Endothelial cell of umbilical vein (primary cell): Measurements from ENCODE around the gene KAZN. TPM values are rescaled to one million over a fixed set of nuclear protein-coding genes. Genes with fewer than 3 reads are reported as not detected.

ENCODE experiments used
- BruUV-seq: library from RNA; stranded (reverse); fragments of 400-500 nt; replicated peaks from 2 replicates; lab custom pipeline; 2021; lab: Mats Ljungman, UMichigan
- CTCF ChIA-PET: fragments of 300-600, 350-600 bp; sonication (Branson Sonifier 250); formaldehyde crosslinking; loops from one replicate; lab custom pipeline; 2021; ENCODE audit warnings: antibody characterized with exemption, inconsistent platforms; lab: Charles Lee
- POLR2A ChIA-PET: fragments of 300-600, 350-600 bp; sonication (Branson Sonifier 250); formaldehyde crosslinking; loops from one replicate; lab custom pipeline; 2021; ENCODE audit warnings: antibody characterized with exemption, inconsistent platforms; lab: Charles Lee
- DNase-seq: peaks from one replicate; pipeline ENCODE4 v3.0.0-alpha.2; 2011; ENCODE audit warnings: low read depth, low spot score
- FAIRE-seq: peaks from 2 replicates; lab custom pipeline; 2011; peaks lifted over from hg19 to GRCh38; lab: Jason Lieb, UNC
- H2AFZ ChIP-seq: 2 replicates; pipeline ENCODE4 v1.6.0; 2012; ENCODE audit warnings: low read depth, low read length, control low read depth, inconsistent platforms
- H3K27ac ChIP-seq: 2 replicates; pipeline ENCODE4 v1.5.1; 2011; ENCODE audit warnings: low read depth, mild to moderate bottlenecking, control low read depth, low read length, moderate library complexity; ENCODE audit not compliant: insufficient read depth
- H3K27me3 ChIP-seq, 2 experiments: 2 replicates each; pipeline versions ENCODE4 v1.6.0 to v1.6.1; 2011; ENCODE audit warnings: low read length in 2 of 2, mixed read lengths in 1 of 2; ENCODE audit not compliant: control insufficient read depth in 2 of 2, insufficient read depth in 2 of 2
- H3K36me3 ChIP-seq, 2 experiments: 2 replicates in 1 of 2; 3 replicates in 1 of 2; pipeline ENCODE4 v1.5.1; 2011; ENCODE audit warnings: low read length in 2 of 2, mild to moderate bottlenecking in 1 of 2, moderate library complexity in 1 of 2; ENCODE audit not compliant: control insufficient read depth in 2 of 2, insufficient read depth in 2 of 2; ENCODE audit errors: extremely low read depth in 1 of 2
- H3K4me1 ChIP-seq: 3 replicates; pipeline ENCODE4 v1.5.1; 2011; ENCODE audit warnings: mild to moderate bottlenecking, low read length; ENCODE audit not compliant: control insufficient read depth, insufficient read depth; ENCODE audit errors: extremely low read depth
- H3K4me2 ChIP-seq: 2 replicates; pipeline ENCODE4 v1.6.1; 2011; ENCODE audit warnings: low read length, control low read depth, mixed read lengths; ENCODE audit not compliant: insufficient read depth
- H3K4me3 ChIP-seq, 3 experiments: fragments of 200-600 bp in 1 of 3; sonication (generic), shearing (Covaris generic) in 1 of 3; replicated peaks in 1 of 3; 2 replicates each; pipeline ENCODE4 v1.5.1; 2011 to 2016; ENCODE audit warnings: control low read depth in 3 of 3, low read length in 3 of 3, mild to moderate bottlenecking in 2 of 3, inconsistent platforms in 1 of 3, low read depth in 1 of 3, moderate library complexity in 1 of 3; ENCODE audit not compliant: insufficient read depth in 1 of 3
- H3K79me2 ChIP-seq: 2 replicates; pipeline ENCODE4 v1.6.0; 2012; ENCODE audit warnings: low read length, inconsistent platforms; ENCODE audit not compliant: control insufficient read depth, insufficient read depth
- H3K9ac ChIP-seq: replicated peaks from 2 replicates; pipeline ENCODE3; 2011; ENCODE audit warnings: low read length, control low read depth; ENCODE audit not compliant: insufficient read depth; ENCODE audit errors: extremely low read depth
- H3K9me1 ChIP-seq: replicated peaks from 3 replicates; pipeline ENCODE4 v1.6.0; 2011; ENCODE audit warnings: mild to moderate bottlenecking, low read length; ENCODE audit not compliant: control insufficient read depth, insufficient read depth; ENCODE audit errors: extremely low read depth
- H3K9me3 ChIP-seq: replicated peaks from 2 replicates; pipeline ENCODE4 v1.5.1; 2012; ENCODE audit warnings: low read length, inconsistent platforms; ENCODE audit not compliant: control insufficient read depth, insufficient read depth
- H4K20me1 ChIP-seq: replicated peaks from 2 replicates; pipeline ENCODE3; 2011; ENCODE audit warnings: mild to moderate bottlenecking, low read length; ENCODE audit not compliant: control insufficient read depth, insufficient read depth; ENCODE audit errors: extremely low read depth
- CTCF ChIP-seq, 2 donors: IDR thresholded peaks; 1 replicate in 1 of 2; 2 replicates in 1 of 2; pipeline ENCODE4 v1.5.1; 2011; ENCODE audit warnings: low read length in 2 of 2, mild to moderate bottlenecking in 2 of 2, moderate library complexity in 2 of 2, control low read depth in 1 of 2, inconsistent platforms in 1 of 2, low read depth in 1 of 2; ENCODE audit not compliant: insufficient read depth in 1 of 2; ENCODE audit errors: extremely low read depth in 1 of 2
- EZH2 ChIP-seq: IDR thresholded peaks from 2 replicates; pipeline ENCODE4 v1.6.1; 2012; ENCODE audit warnings: borderline replicate concordance, low read depth, mild to moderate bottlenecking, moderate library complexity, low read length, inconsistent platforms; ENCODE audit not compliant: severe bottlenecking
- FOS ChIP-seq: IDR thresholded peaks from 2 replicates; pipeline ENCODE4 v1.6.1; 2011; ENCODE audit warnings: mild to moderate bottlenecking, low read length, moderate library complexity, borderline replicate concordance; ENCODE audit not compliant: insufficient read depth
- GATA2 ChIP-seq: IDR thresholded peaks from 2 replicates; pipeline ENCODE4 v1.7.0; 2011; ENCODE audit warnings: low read depth, mild to moderate bottlenecking, moderate library complexity, mixed read lengths, low read length; ENCODE audit not compliant: insufficient read length, insufficient read depth
- JUN ChIP-seq: IDR thresholded peaks from 2 replicates; pipeline ENCODE4 v1.6.1; 2011; ENCODE audit warnings: borderline replicate concordance, low read depth; ENCODE audit not compliant: insufficient read length, insufficient read depth
- MAX ChIP-seq: IDR thresholded peaks from 2 replicates; pipeline ENCODE4 v1.6.1; 2011; ENCODE audit not compliant: insufficient read depth, insufficient read length
- MYC ChIP-seq: IDR thresholded peaks from one replicate; pipeline ENCODE4 v1.6.1; 2011; ENCODE audit warnings: mild to moderate bottlenecking, low read depth, low read length
- POLR2A ChIP-seq: IDR thresholded peaks from 2 replicates; pipeline ENCODE4 v1.6.1; 2012; ENCODE audit warnings: low read depth, mild to moderate bottlenecking, control low read depth, low read length
- POLR2AphosphoS5 ChIP-seq: IDR thresholded peaks from 2 replicates; pipeline ENCODE4 v1.6.1; 2012; ENCODE audit warnings: low read depth, mild to moderate bottlenecking, control low read depth, low read length, moderate library complexity; ENCODE audit not compliant: insufficient read depth
- dilution Hi-C: fragments of 300-500 bp; cut with MboI; formaldehyde crosslinking; loops from one replicate; pipeline ENCODE4 v1.15.0; 2019; ENCODE audit warnings: low sequenced_read_pairs; ENCODE audit not compliant: extremely low pct_ligation_motif_present
- intact Hi-C: fragments of 100-400 bp; cut with micrococcal nuclease; formaldehyde crosslinking; loops from one replicate; pipeline ENCODE4 v1.10.0; 2022
- polyA plus RNA-seq, 4 experiments: library from polyadenylated mRNA; depleted of rRNA in 3 of 4; stranded (reverse) in 3 of 4; unstranded in 1 of 4; fragments of >200 nt; gene quantifications; 2 replicates each; pipeline versions ENCODE4 v1.2.1 to v1.2.3, GENCODE V29; 2011 to 2012; ENCODE audit warnings: missing spikeins in 1 of 4
- total RNA-seq: library from RNA; stranded (reverse); gene quantifications from 2 replicates; pipeline ENCODE4 v1.2.3, GENCODE V29; 2021

KAZN gene
- total and polyA plus RNA-seq, 2 donors (not counting 3 experiments of a cell fraction or from before 2014, with no cell fraction given) = 1.6 to 5.8 TPM

- no TSS peak for BruUV-seq
- TF ChIP-seq GATA2 (no peak), JUN (peak; percentile 22)
- ChIA-PET CTCF (no interaction called here), POLR2A (no interaction called here)
- peaks cover 2% of the 10 kb centered on the region for H3K9me3 ChIP-seq
- H3K27me3 ChIP-seq = no peaks in the 10 kb centered on the region
- H3K4me2 ChIP-seq = no peak overlapping the region
- dilution Hi-C loops (no loop called here), intact Hi-C loops (no loop called here)
- no peak overlapping the region for H3K27ac ChIP-seq
- no peaks in the 10 kb centered on the region for H3K4me1 ChIP-seq
- DNase-seq (no peak), FAIRE-seq (no peak)
- H3K4me3 ChIP-seq = no peak overlapping the region
- H3K79me2 ChIP-seq = no peaks in the 10 kb centered on the region
- H3K9me1 ChIP-seq = no peaks in the 10 kb centered on the region
- H3K9ac ChIP-seq = no peak overlapping the region
- H3K36me3 ChIP-seq = no peaks in the 10 kb centered on the region
- no peak overlapping the region for H2AFZ ChIP-seq
- no peaks in the 10 kb centered on the region for H4K20me1 ChIP-seq
These were observed 7.9 kb upstream of the KAZN start for GRCh38 chr1:14590411-14591180.

- POLR2A ChIA-PET = no interaction called here
These were observed 6.9 kb upstream of the KAZN start for GRCh38 chr1:14591600-14591999.

More at GRCh38 chr1:14591600-14591999, 6.9 kb upstream of the KAZN start:
- no peak overlapping the region for H3K4me2 ChIP-seq
- H3K4me1 ChIP-seq = no peaks in the 10 kb centered on the region
- peaks cover 2% of the 10 kb centered on the region for H3K9me3 ChIP-seq
- H3K27ac ChIP-seq = no peak overlapping the region
- H3K9me1 ChIP-seq = no peaks in the 10 kb centered on the region
- no peaks in the 10 kb centered on the region for H3K27me3 ChIP-seq
- H3K79me2 ChIP-seq = no peaks in the 10 kb centered on the region
- no peak overlapping the region for H2AFZ ChIP-seq
- no peaks in the 10 kb centered on the region for H3K36me3 ChIP-seq
- H4K20me1 ChIP-seq = no peaks in the 10 kb centered on the region
- DNase-seq = no peak
- intact Hi-C loops (no loop called here), dilution Hi-C loops (no loop called here)
- TF ChIP-seq JUN (no peak), POLR2A (no peak), EZH2 (no peak), MAX (no peak), GATA2 (no peak), CTCF (IDR thresholded peaks at IDR 0.05; ENCODE audit: extremely low read depth in 1 of 2, insufficient read depth in 1 of 2, low read depth in 1 of 2, low read length in 2 of 2) (no peak), POLR2AphosphoS5 (no peak), MYC (no peak), FOS (no peak)
- no peak overlapping the region for H3K9ac ChIP-seq
- CTCF ChIA-PET = no interaction called here
- no peak for FAIRE-seq
- H3K4me3 ChIP-seq = no peak overlapping the region
- BruUV-seq = no TSS peak
